Transverse colon (tissue), 3 donors: Measurements from ENCODE around the gene CASQ1.

Experiments used
- CTCF ChIP-seq, 5 experiments: fragments of 200-600 bp in 3 of 5; fragments of 450-650 bp in 2 of 5; sonication (generic) in 3 of 5; IDR thresholded peaks; 1 replicate in 2 of 5; 2 replicates in 3 of 5; pipeline ENCODE4 v1.5.1; 2016 to 2017; ENCODE audit warnings: antibody characterized with exemption in 5 of 5, inconsistent platforms in 3 of 5, mild to moderate bottlenecking in 2 of 5, moderate library complexity in 1 of 5
- EP300 ChIP-seq: sonication (generic); formaldehyde crosslinking; IDR thresholded peaks from one replicate; pipeline ENCODE4 v1.6.1; 2017; ENCODE audit warnings: antibody characterized with exemption, low read depth
- POLR2A ChIP-seq: fragments of 450-650 bp; IDR thresholded peaks from one replicate; pipeline ENCODE4 v1.6.1; 2016; ENCODE audit warnings: antibody characterized with exemption, mild to moderate bottlenecking, moderate library complexity

DNA sequence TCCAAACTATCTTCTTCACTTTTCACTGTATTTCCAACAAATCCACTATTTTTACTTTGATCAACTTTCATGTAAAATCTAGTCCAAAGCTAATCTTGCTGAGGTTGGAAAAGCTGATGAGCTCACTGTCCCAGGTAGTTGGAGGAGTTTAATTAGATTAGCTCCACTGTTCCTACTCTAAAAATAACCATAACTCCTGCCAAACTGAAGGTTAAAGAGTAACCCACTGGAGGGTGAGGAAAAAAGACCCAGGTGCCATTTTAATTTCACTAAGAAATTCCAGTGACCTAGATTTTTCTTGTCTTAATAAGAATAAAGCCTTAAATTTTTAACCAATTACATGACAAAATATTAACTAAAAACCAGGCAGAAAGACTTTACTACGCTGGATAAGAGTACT, 56.7 kb downstream of the CASQ1 start:
- TF ChIP-seq CTCF (IDR thresholded peaks at IDR 0.05) (no peak), POLR2A (no peak), EP300 (no peak)
